NB4 (cell line): Measurements from ENCODE around the gene TTC4.

Experiments
- CTCF ChIP-seq: IDR thresholded peaks from one replicate; pipeline ENCODE4 v1.5.1; 2012; ENCODE audit warnings: low read depth, low read length
- MYC ChIP-seq: IDR thresholded peaks from 2 replicates; pipeline ENCODE4 v1.6.1; 2011; ENCODE audit warnings: low read depth, low read length
- POLR2A ChIP-seq: IDR thresholded peaks from 2 replicates; pipeline ENCODE4 v1.6.1; 2011; ENCODE audit warnings: mild to moderate bottlenecking; ENCODE audit not compliant: insufficient read length; ENCODE audit errors: extremely low read depth
- TF ChIP-seq, protein P1 (sequence below): IDR thresholded peaks from 2 replicates; pipeline ENCODE4 v1.6.1; 2011; ENCODE audit warnings: low read depth, low read length

- TF ChIP-seq CTCF (no peak), MYC (no peak), POLR2A (no peak)
- TF ChIP-seq, protein P1, sequence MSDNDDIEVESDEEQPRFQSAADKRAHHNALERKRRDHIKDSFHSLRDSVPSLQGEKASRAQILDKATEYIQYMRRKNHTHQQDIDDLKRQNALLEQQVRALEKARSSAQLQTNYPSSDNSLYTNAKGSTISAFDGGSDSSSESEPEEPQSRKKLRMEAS: no peak
These were observed 674 bp upstream of the TTC4 start for GRCh38 chr1:54714881-54715492.
